HCT116 (cell line): ENCODE data around the gene PEMT.

Experiments used
- EZH2 ChIP-seq: fragments of 200-600 bp; sonication (generic); IDR thresholded peaks from 2 replicates; pipeline ENCODE4 v1.6.1; 2017; ENCODE audit warnings: antibody characterized with exemption, mixed run types
- JUND ChIP-seq: IDR thresholded peaks from 2 replicates; pipeline ENCODE4 v1.6.1; 2012
- POLR2AphosphoS5 ChIP-seq: IDR thresholded peaks from 2 replicates; pipeline ENCODE4 v1.6.1; 2011; ENCODE audit warnings: mild to moderate bottlenecking, low read depth, low read length, moderate library complexity
- TF ChIP-seq, protein P1 (sequence below), 3 experiments: fragments of 200-600 bp in 1 of 3; sonication (generic) in 1 of 3; IDR thresholded peaks in 2 of 3; conservative IDR thresholded peaks in 1 of 3; 2 replicates each; pipeline ENCODE4 v1.5.1; 2012 to 2017; ENCODE audit warnings: low read depth in 2 of 3, low read length in 2 of 3, antibody characterized with exemption in 1 of 3, borderline replicate concordance in 1 of 3, control low read depth in 1 of 3, mild to moderate bottlenecking in 1 of 3, mixed read lengths in 1 of 3, mixed run types in 1 of 3, moderate library complexity in 1 of 3; ENCODE audit not compliant: insufficient read depth in 1 of 3

DNA sequence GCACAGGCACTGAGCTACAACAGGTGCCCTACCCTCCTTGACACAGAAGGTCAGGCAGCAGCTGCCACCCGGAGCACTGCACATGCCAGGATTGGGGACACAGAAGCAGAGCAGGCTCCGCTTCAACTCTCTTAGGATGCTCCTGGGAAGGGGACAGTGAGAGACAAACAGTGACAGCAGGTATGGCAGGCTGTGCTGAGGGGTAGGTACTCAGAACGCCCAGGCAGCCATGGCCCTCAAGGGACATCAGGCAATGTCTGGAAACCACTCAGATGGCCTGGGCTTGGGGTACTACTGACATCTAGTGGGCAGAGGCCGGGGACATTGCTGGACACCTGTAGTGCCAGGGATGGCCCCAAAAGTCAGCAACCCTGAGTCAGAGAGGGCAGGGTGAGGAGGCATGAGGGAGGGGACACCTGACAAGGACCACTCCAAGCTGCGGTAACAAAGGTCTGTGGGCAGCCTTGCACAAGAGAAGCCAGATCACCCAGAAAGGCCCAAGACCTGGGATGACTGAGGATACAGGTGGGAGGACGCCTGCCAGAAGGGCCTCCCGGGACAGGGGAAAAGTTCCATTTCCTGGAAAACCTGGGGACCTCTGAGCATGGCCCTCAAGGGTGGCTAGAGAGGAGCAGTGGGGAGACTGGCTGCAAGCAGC, 21.2 kb downstream of the PEMT start:
- TF ChIP-seq, protein P1, sequence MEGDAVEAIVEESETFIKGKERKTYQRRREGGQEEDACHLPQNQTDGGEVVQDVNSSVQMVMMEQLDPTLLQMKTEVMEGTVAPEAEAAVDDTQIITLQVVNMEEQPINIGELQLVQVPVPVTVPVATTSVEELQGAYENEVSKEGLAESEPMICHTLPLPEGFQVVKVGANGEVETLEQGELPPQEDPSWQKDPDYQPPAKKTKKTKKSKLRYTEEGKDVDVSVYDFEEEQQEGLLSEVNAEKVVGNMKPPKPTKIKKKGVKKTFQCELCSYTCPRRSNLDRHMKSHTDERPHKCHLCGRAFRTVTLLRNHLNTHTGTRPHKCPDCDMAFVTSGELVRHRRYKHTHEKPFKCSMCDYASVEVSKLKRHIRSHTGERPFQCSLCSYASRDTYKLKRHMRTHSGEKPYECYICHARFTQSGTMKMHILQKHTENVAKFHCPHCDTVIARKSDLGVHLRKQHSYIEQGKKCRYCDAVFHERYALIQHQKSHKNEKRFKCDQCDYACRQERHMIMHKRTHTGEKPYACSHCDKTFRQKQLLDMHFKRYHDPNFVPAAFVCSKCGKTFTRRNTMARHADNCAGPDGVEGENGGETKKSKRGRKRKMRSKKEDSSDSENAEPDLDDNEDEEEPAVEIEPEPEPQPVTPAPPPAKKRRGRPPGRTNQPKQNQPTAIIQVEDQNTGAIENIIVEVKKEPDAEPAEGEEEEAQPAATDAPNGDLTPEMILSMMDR (IDR thresholded peaks at IDR 0.05 in 2 of 3, conservative IDR thresholded peaks at IDR 0.05 in 1 of 3; ENCODE audit: borderline replicate concordance in 1 of 3, insufficient read depth in 1 of 3, low read depth in 2 of 3, low read length in 2 of 3): peak; percentile 46 to 60 (median 55)
- no peak for TF ChIP-seq EZH2
- no peak for TF ChIP-seq JUND
- no peak for TF ChIP-seq POLR2AphosphoS5
